Mesenchymal stem cell (in vitro differentiated cells and primary cell): ENCODE results near the gene LDAH.

Source experiments
- DNase-seq: peaks from one replicate; pipeline ENCODE4 v3.0.0-alpha.2; 2013
- H2AFZ ChIP-seq: one replicate; pipeline ENCODE4 v1.6.1; 2013; ENCODE audit warnings: low read depth, mild to moderate bottlenecking, control low read depth, inconsistent platforms, low read length, moderate library complexity
- H2AK5ac ChIP-seq: 2 replicates; pipeline ENCODE4 v1.6.1; 2013; ENCODE audit warnings: low read length, moderate library complexity, mild to moderate bottlenecking, inconsistent platforms; ENCODE audit not compliant: severe bottlenecking
- H2BK120ac ChIP-seq: one replicate; pipeline ENCODE4 v1.6.1; 2013; ENCODE audit warnings: low read depth, mild to moderate bottlenecking, inconsistent platforms, low read length, moderate library complexity
- H2BK12ac ChIP-seq, 2 experiments: one replicate each; pipeline ENCODE4 v1.6.1; 2013; ENCODE audit warnings: inconsistent platforms in 2 of 2, low read length in 2 of 2, mild to moderate bottlenecking in 2 of 2, moderate library complexity in 2 of 2, control low read depth in 1 of 2
- H2BK15ac ChIP-seq: one replicate; pipeline ENCODE4 v1.6.1; 2013; ENCODE audit warnings: mild to moderate bottlenecking, low read depth, inconsistent platforms; ENCODE audit not compliant: poor library complexity, severe bottlenecking
- H2BK5ac ChIP-seq: 2 replicates; pipeline ENCODE4 v1.6.1; 2013; ENCODE audit warnings: low read depth, mild to moderate bottlenecking, low read length, control low read depth, inconsistent platforms; ENCODE audit not compliant: poor library complexity, severe bottlenecking
- H3K14ac ChIP-seq, 2 experiments: one replicate each; pipeline ENCODE4 v1.6.1; 2013; ENCODE audit warnings: inconsistent platforms in 2 of 2, low read length in 2 of 2, control low read depth in 1 of 2, mild to moderate bottlenecking in 1 of 2, moderate library complexity in 1 of 2
- H3K18ac ChIP-seq, 2 experiments: one replicate each; pipeline ENCODE4 v1.6.1; 2013; ENCODE audit warnings: inconsistent platforms in 2 of 2, low read length in 2 of 2, control low read depth in 1 of 2, low read depth in 1 of 2, mild to moderate bottlenecking in 1 of 2
- H3K23ac ChIP-seq, 2 experiments: one replicate each; pipeline ENCODE4 v1.6.1; 2013; ENCODE audit warnings: inconsistent platforms in 2 of 2, low read length in 2 of 2, mild to moderate bottlenecking in 2 of 2, moderate library complexity in 2 of 2, control low read depth in 1 of 2
- H3K27ac ChIP-seq: 2 replicates; pipeline ENCODE4 v1.5.1; 2013; ENCODE audit warnings: mild to moderate bottlenecking, moderate library complexity, low read length, control low read depth, inconsistent platforms; ENCODE audit not compliant: poor library complexity, severe bottlenecking
- H3K27me3 ChIP-seq, 2 experiments: 2 replicates each; pipeline versions ENCODE4 v1.6.1 to v1.7.0; 2013; ENCODE audit warnings: low read length in 2 of 2, mild to moderate bottlenecking in 2 of 2, moderate library complexity in 2 of 2, control low read depth in 1 of 2, inconsistent platforms in 1 of 2; ENCODE audit not compliant: control insufficient read depth in 1 of 2, insufficient read depth in 1 of 2
- H3K36me3 ChIP-seq, 2 experiments: 2 replicates each; pipeline versions ENCODE4 v1.6.1 to v1.7.0; 2013; ENCODE audit warnings: low read length in 2 of 2, control low read depth in 1 of 2, inconsistent platforms in 1 of 2, low read depth in 1 of 2, mild to moderate bottlenecking in 1 of 2; ENCODE audit not compliant: insufficient read depth in 2 of 2, control insufficient read depth in 1 of 2
- H3K4ac ChIP-seq, 2 experiments: one replicate each; pipeline ENCODE4 v1.6.1; 2013; ENCODE audit warnings: inconsistent platforms in 2 of 2, low read length in 2 of 2, mild to moderate bottlenecking in 2 of 2, moderate library complexity in 2 of 2, control low read depth in 1 of 2, low read depth in 1 of 2
- H3K4me1 ChIP-seq: 2 replicates; pipeline ENCODE4 v1.6.1; 2013; ENCODE audit warnings: low read depth, low read length, control low read depth; ENCODE audit not compliant: control insufficient read depth, insufficient read depth
- H3K4me2 ChIP-seq: 2 replicates; pipeline ENCODE4 v1.6.1; 2013; ENCODE audit warnings: low read length, mild to moderate bottlenecking, inconsistent platforms; ENCODE audit not compliant: poor library complexity, severe bottlenecking
- H3K4me3 ChIP-seq, 2 experiments: 2 replicates each; pipeline versions ENCODE4 v1.5.1 to v1.7.0; 2013; ENCODE audit warnings: low read length in 2 of 2, mild to moderate bottlenecking in 2 of 2, control low read depth in 1 of 2, low read depth in 1 of 2; ENCODE audit not compliant: insufficient read depth in 1 of 2
- H3K79me1 ChIP-seq: replicated peaks from 2 replicates; pipeline ENCODE4 v1.6.1; 2013; ENCODE audit warnings: mild to moderate bottlenecking, control low read depth, low read length, inconsistent platforms; ENCODE audit not compliant: poor library complexity, severe bottlenecking
- H3K9ac ChIP-seq: 2 replicates; pipeline ENCODE4 v1.7.0; 2013; ENCODE audit warnings: mild to moderate bottlenecking, low read length, moderate library complexity
- H3K9me3 ChIP-seq: 2 replicates; pipeline ENCODE4 v1.7.0; 2013; ENCODE audit warnings: mild to moderate bottlenecking, low read length; ENCODE audit not compliant: control insufficient read depth
- H4K8ac ChIP-seq: one replicate; pipeline ENCODE4 v1.6.1; 2013; ENCODE audit warnings: inconsistent platforms, mild to moderate bottlenecking, low read length, moderate library complexity
- H4K91ac ChIP-seq: one replicate; pipeline ENCODE4 v1.6.1; 2013; ENCODE audit warnings: mild to moderate bottlenecking, low read length, inconsistent platforms
- WGBS: methylation state at CpG from one replicate; pipeline ENCODE4 v1.1.7; 2013; ENCODE audit warnings: mixed read lengths; 5-methylcytosine and 5-hydroxymethylcytosine counted together

LDAH gene

GRCh38 chr2:20676353-20677215 lies 146.3 kb downstream of the LDAH start:
- Histone ChIP-seq H2BK12ac (no peak overlapping the region), H3K36me3 (peaks cover 16 to 52% of the 10 kb centered on the region in 2 experiments), H3K27me3 (peaks cover 0 to 27% of the 10 kb centered on the region in 2 experiments), H3K4me3 (no peak overlapping the region), H3K9me3 (no peaks in the 10 kb centered on the region), H3K4me1 (peaks cover 34% of the 10 kb centered on the region), H4K8ac (no peak overlapping the region), H4K91ac (no peak overlapping the region), H3K18ac (no peak overlapping the region), H3K4me2 (no peak overlapping the region), H2BK120ac (no peak overlapping the region), H3K23ac (no peak overlapping the region), H2AFZ (no peak overlapping the region), H3K4ac (no peak overlapping the region), H3K9ac (no peak overlapping the region), H2AK5ac (no peak overlapping the region), H2BK5ac (no peak overlapping the region), H2BK15ac (no peak overlapping the region), H3K79me1 (peaks cover 4% of the 10 kb centered on the region), H3K27ac (no peak overlapping the region), H3K14ac (no peak overlapping the region)
- no peak for DNase-seq
- 89% methylated on average over 12 of the region's 12 CpGs for WGBS

GRCh38 chr2:20675701-20676352 lies 147.1 kb downstream of the LDAH start:
- Histone ChIP-seq H3K9me3 (no peaks in the 10 kb centered on the region), H3K9ac (peak overlapping the region; percentile 59), H4K91ac (peak overlapping the region; percentile 66), H3K4me2 (no peak overlapping the region), H3K18ac (no peak overlapping the region), H3K27ac (peak overlapping the region; percentile 50), H2BK12ac (no peak overlapping the region), H3K4me1 (peaks cover 37% of the 10 kb centered on the region), H3K4me3 (no peak overlapping the region), H2BK120ac (no peak overlapping the region), H4K8ac (no peak overlapping the region), H2BK15ac (no peak overlapping the region), H3K79me1 (peaks cover 4% of the 10 kb centered on the region), H3K14ac (no peak overlapping the region), H2AFZ (no peak overlapping the region), H3K36me3 (peaks cover 9 to 57% of the 10 kb centered on the region in 2 experiments), H3K23ac (no peak overlapping the region), H3K27me3 (peaks cover 0 to 35% of the 10 kb centered on the region in 2 experiments), H3K4ac (no peak overlapping the region), H2BK5ac (no peak overlapping the region), H2AK5ac (no peak overlapping the region)
- DNase-seq = no peak
- WGBS = 89% methylated on average over 6 of the region's 6 CpGs

GRCh38 chr2:20674974-20675679 lies 147.8 kb downstream of the LDAH start:
- Histone ChIP-seq H3K4me2 (no peak overlapping the region), H3K79me1 (peaks cover 4% of the 10 kb centered on the region), H3K14ac (no peak overlapping the region), H3K18ac (no peak overlapping the region), H3K9ac (peak overlapping the region; percentile 59), H3K9me3 (no peaks in the 10 kb centered on the region), H2BK15ac (no peak overlapping the region), H3K27ac (peak overlapping the region; percentile 50), H3K4me1 (peaks cover 37% of the 10 kb centered on the region), H4K91ac (no peak overlapping the region), H3K4me3 (no peak overlapping the region), H4K8ac (peak overlapping the region; percentile 35), H2BK12ac (no peak overlapping the region), H2BK120ac (no peak overlapping the region), H3K36me3 (peaks cover 9 to 60% of the 10 kb centered on the region in 2 experiments), H3K23ac (no peak overlapping the region), H2AK5ac (no peak overlapping the region), H2BK5ac (no peak overlapping the region), H2AFZ (no peak overlapping the region), H3K27me3 (peaks cover 0 to 42% of the 10 kb centered on the region in 2 experiments), H3K4ac (no peak overlapping the region)
- WGBS = 47% methylated on average over 16 of the region's 16 CpGs
- peak; percentile 78 for DNase-seq
